ENCODE measurements around the gene LRMDA. TPM values are rescaled to one million over a fixed set of nuclear protein-coding genes. Genes with fewer than 3 reads are reported as not detected.

Gene LRMDA
- total RNA-seq, 6 donors from 2014 or later: 12.8 to 185 (median 18.1) TPM

DNA sequence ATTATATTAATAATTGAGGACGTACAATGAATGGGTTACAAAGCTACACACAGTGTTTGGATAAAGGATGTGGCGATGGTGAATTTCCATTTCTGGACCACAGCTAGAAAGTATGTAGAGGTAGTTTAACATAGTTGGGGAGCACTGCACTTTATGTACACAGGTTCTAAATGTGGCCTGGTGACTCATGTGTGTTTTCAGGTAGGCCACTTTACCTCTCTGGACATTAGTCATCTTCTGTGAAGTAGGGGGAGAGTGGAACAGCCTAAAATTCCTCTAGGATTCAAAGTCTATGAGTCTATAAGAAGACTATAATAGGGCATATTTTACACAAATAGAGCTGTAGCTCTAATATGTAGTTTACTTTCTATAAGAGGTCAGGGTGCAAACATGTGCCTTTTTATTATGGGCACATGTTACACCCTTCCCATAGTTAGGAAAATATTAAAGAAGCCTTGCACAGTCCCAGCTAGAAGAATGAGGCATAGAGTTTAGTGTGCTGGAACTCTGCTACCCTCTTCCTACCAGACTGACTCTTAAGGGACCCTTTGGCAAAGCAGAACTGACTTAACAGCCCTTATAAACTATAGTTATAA is 594.9 kb downstream of the LRMDA start:
- no peaks in the 10 kb centered on the region for H3K27me3 ChIP-seq
- H3K36me3 ChIP-seq: no peaks in the 10 kb centered on the region
- ATAC-seq (ENCODE audit: low FRiP score in 2 of 2) (peak in 1 of 2 donors; percentile 65), DNase-seq (peak in 1 of 2 donors; percentile 48)
- H3K9me3 ChIP-seq: no peaks in the 10 kb centered on the region
- 55 to 63% methylated on average over 2 of the region's 2 CpGs for WGBS, 2 donors
- no peak overlapping the region for H3K27ac ChIP-seq
- H3K4me1 ChIP-seq: no peaks in the 10 kb centered on the region
- TF ChIP-seq, protein P1, sequence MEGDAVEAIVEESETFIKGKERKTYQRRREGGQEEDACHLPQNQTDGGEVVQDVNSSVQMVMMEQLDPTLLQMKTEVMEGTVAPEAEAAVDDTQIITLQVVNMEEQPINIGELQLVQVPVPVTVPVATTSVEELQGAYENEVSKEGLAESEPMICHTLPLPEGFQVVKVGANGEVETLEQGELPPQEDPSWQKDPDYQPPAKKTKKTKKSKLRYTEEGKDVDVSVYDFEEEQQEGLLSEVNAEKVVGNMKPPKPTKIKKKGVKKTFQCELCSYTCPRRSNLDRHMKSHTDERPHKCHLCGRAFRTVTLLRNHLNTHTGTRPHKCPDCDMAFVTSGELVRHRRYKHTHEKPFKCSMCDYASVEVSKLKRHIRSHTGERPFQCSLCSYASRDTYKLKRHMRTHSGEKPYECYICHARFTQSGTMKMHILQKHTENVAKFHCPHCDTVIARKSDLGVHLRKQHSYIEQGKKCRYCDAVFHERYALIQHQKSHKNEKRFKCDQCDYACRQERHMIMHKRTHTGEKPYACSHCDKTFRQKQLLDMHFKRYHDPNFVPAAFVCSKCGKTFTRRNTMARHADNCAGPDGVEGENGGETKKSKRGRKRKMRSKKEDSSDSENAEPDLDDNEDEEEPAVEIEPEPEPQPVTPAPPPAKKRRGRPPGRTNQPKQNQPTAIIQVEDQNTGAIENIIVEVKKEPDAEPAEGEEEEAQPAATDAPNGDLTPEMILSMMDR (IDR thresholded peaks at IDR 0.05): no peak
- TF ChIP-seq EP300 (IDR thresholded peaks at IDR 0.05): peak in 1 of 4 donors; percentile 80
- TF ChIP-seq POLR2A (IDR thresholded peaks at IDR 0.05): no peak
- TF ChIP-seq POLR2AphosphoS5 (IDR thresholded peaks at IDR 0.05): no peak
- H3K4me3 ChIP-seq: no peak overlapping the region

DNA sequence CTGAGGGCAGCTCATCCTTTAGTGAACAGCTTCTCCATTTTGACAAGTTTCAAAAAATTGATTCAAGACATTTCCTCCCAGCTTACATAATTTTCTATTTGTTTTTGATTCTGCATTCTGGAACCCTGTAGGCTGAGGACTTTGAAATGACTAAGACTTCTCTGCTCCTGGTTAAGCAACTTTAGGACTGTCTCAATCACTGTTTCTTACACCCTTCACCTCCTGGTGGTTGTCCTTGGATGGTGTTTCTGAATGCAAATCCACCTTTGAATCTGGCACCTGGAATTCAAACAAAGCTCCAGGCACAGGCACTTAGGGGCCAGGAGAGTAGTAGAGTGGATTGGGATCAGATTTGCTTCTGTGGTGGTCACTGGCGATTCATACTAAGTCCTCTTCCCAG is 595.5 kb downstream of the LRMDA start:
- no peak overlapping the region for H3K4me3 ChIP-seq
- WGBS, 2 donors: 96 to 100% methylated on average over 1 of the region's 1 CpG
- no peaks in the 10 kb centered on the region for H3K27me3 ChIP-seq
- H3K27ac ChIP-seq: no peak overlapping the region
- H3K4me1 ChIP-seq: no peaks in the 10 kb centered on the region
- no peaks in the 10 kb centered on the region for H3K9me3 ChIP-seq
- ATAC-seq (ENCODE audit: low FRiP score in 2 of 2) (no peak), DNase-seq (no peak)
- TF ChIP-seq, protein P1 (IDR thresholded peaks at IDR 0.05): peak in 2 of 6 experiments; percentile 9 to 32
- TF ChIP-seq POLR2AphosphoS5 (IDR thresholded peaks at IDR 0.05) (no peak), EP300 (IDR thresholded peaks at IDR 0.05) (no peak), POLR2A (IDR thresholded peaks at IDR 0.05) (no peak)
- H3K36me3 ChIP-seq: no peaks in the 10 kb centered on the region

DNA sequence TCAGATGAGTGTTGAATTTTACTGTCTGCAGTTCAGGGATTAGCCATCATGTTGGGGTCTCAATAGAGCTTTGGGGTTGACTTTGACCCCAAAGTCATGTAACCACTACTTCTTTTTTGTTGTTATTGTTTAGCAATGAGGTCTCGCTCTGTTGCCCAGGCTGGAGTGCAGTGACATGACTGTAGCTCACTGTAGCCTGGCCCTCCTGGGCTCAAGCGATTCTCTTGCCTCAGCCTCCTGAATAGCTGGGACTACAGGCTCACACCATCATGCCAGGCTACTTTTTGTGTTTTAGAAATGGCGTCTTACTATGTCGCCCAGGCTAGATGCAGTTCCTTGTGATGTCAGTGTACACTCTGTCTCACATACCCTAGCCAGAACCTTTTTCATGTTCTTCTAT is 598.4 kb downstream of the LRMDA start:
- ATAC-seq (ENCODE audit: low FRiP score in 2 of 2) (no peak), DNase-seq (no peak)
- Histone ChIP-seq H3K4me1 (peaks cover 12 to 19% (median 17%) of the 10 kb centered on the region in 4 donors), H3K36me3 (no peaks in the 10 kb centered on the region), H3K9me3 (no peaks in the 10 kb centered on the region), H3K4me3 (no peak overlapping the region), H3K27me3 (no peaks in the 10 kb centered on the region), H3K27ac (no peak overlapping the region)
- TF ChIP-seq EP300 (IDR thresholded peaks at IDR 0.05) (no peak), POLR2A (IDR thresholded peaks at IDR 0.05) (no peak), POLR2AphosphoS5 (IDR thresholded peaks at IDR 0.05) (no peak)
- TF ChIP-seq, protein P1 (IDR thresholded peaks at IDR 0.05): no peak
- WGBS, 2 donors: 96 to 98% methylated on average over 4 of the region's 4 CpGs

DNA sequence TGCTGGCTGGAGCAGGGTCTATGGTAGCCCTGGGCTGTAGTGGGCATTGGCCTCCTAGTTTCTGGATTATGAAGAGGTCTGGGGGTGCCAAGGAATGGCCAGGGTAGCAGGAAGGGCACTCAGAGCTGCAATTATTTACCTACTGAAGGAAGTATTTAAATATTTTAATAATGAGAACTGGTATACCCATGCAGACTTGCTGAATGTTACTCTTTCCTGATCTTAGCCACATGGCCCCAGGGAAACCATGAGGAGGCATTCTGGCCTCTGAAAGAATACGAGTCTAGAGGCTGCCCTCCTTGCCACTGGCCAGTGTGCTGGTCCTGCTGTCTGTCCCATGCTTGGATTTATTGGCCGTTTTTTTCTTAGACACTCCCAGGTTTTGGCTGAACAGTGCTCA is 599.7 kb downstream of the LRMDA start:
- Histone ChIP-seq H3K4me1 (peaks cover 12 to 30% (median 26%) of the 10 kb centered on the region in 4 donors), H3K4me3 (no peak overlapping the region), H3K36me3 (no peaks in the 10 kb centered on the region), H3K9me3 (no peaks in the 10 kb centered on the region), H3K27me3 (no peaks in the 10 kb centered on the region), H3K27ac (no peak overlapping the region)
- no peak for DNase-seq
- TF ChIP-seq POLR2A (IDR thresholded peaks at IDR 0.05) (no peak), POLR2AphosphoS5 (IDR thresholded peaks at IDR 0.05) (no peak), EP300 (IDR thresholded peaks at IDR 0.05) (no peak)
- TF ChIP-seq, protein P1 (IDR thresholded peaks at IDR 0.05): no peak
- WGBS, 2 donors: 88 to 95% methylated on average over 2 of the region's 2 CpGs
- ATAC-seq (ENCODE audit: low FRiP score in 2 of 2): no peak
